ENCODE measurements around the gene COPB1. TPM values are rescaled to one million over a fixed set of nuclear protein-coding genes. Genes with fewer than 3 reads are reported as not detected.

The COPB1 gene
- total RNA-seq: 164 and 211 TPM in 2 replicates

GRCh38 chr11:14499560-14500180, at the start of gene COPB1:
COPB1 (minus strand) TSS chr11:14499811; CDS start chr11:14498928, 883 bp downstream.

GRCh38 chr11:14519917-14520746, 20.5 kb upstream of the COPB1 start, which contains the start of gene PSMA1:
PSMA1 (minus strand) TSS chr11:14520386; CDS start chr11:14520299, 87 bp downstream.

Other genes starting within 250 kb of the COPB1 start
- gene RRAS2, start 140.6 kb downstream of the COPB1 start, total RNA-seq: 37.5 and 44.6 TPM in 2 replicates
- gene PSMA1, start 20.6 kb upstream of the COPB1 start, total RNA-seq: 136 and 187 TPM in 2 replicates
- 1.2 and 15.0 TPM in 2 replicates for gene PDE3B, start 144.0 kb upstream of the COPB1 start, total RNA-seq